Endothelial cell of umbilical vein (primary cell): ENCODE data around the gene RAN. TPM values are rescaled to one million over a fixed set of nuclear protein-coding genes. Genes with fewer than 3 reads are reported as not detected.

Source experiments
- BruUV-seq: library from RNA; stranded (reverse); fragments of 400-500 nt; replicated peaks from 2 replicates; lab custom pipeline; 2021; lab: Mats Ljungman, UMichigan
- CTCF ChIA-PET: fragments of 300-600, 350-600 bp; sonication (Branson Sonifier 250); formaldehyde crosslinking; loops from one replicate; lab custom pipeline; 2021; ENCODE audit warnings: antibody characterized with exemption, inconsistent platforms; lab: Charles Lee
- POLR2A ChIA-PET: fragments of 300-600, 350-600 bp; sonication (Branson Sonifier 250); formaldehyde crosslinking; loops from one replicate; lab custom pipeline; 2021; ENCODE audit warnings: antibody characterized with exemption, inconsistent platforms; lab: Charles Lee
- DNase-seq: peaks from one replicate; pipeline ENCODE4 v3.0.0-alpha.2; 2011; ENCODE audit warnings: low read depth, low spot score
- FAIRE-seq: peaks from 2 replicates; lab custom pipeline; 2011; peaks lifted over from hg19 to GRCh38; lab: Jason Lieb, UNC
- H2AFZ ChIP-seq: 2 replicates; pipeline ENCODE4 v1.6.0; 2012; ENCODE audit warnings: low read depth, low read length, control low read depth, inconsistent platforms
- H3K27ac ChIP-seq: 2 replicates; pipeline ENCODE4 v1.5.1; 2011; ENCODE audit warnings: low read depth, mild to moderate bottlenecking, control low read depth, low read length, moderate library complexity; ENCODE audit not compliant: insufficient read depth
- H3K27me3 ChIP-seq, 2 experiments: 2 replicates each; pipeline versions ENCODE4 v1.6.0 to v1.6.1; 2011; ENCODE audit warnings: low read length in 2 of 2, mixed read lengths in 1 of 2; ENCODE audit not compliant: control insufficient read depth in 2 of 2, insufficient read depth in 2 of 2
- H3K36me3 ChIP-seq, 2 experiments: 2 replicates in 1 of 2; 3 replicates in 1 of 2; pipeline ENCODE4 v1.5.1; 2011; ENCODE audit warnings: low read length in 2 of 2, mild to moderate bottlenecking in 1 of 2, moderate library complexity in 1 of 2; ENCODE audit not compliant: control insufficient read depth in 2 of 2, insufficient read depth in 2 of 2; ENCODE audit errors: extremely low read depth in 1 of 2
- H3K4me1 ChIP-seq: 3 replicates; pipeline ENCODE4 v1.5.1; 2011; ENCODE audit warnings: mild to moderate bottlenecking, low read length; ENCODE audit not compliant: control insufficient read depth, insufficient read depth; ENCODE audit errors: extremely low read depth
- H3K4me2 ChIP-seq: 2 replicates; pipeline ENCODE4 v1.6.1; 2011; ENCODE audit warnings: low read length, control low read depth, mixed read lengths; ENCODE audit not compliant: insufficient read depth
- H3K4me3 ChIP-seq, 3 experiments: fragments of 200-600 bp in 1 of 3; sonication (generic), shearing (Covaris generic) in 1 of 3; replicated peaks in 1 of 3; 2 replicates each; pipeline ENCODE4 v1.5.1; 2011 to 2016; ENCODE audit warnings: control low read depth in 3 of 3, low read length in 3 of 3, mild to moderate bottlenecking in 2 of 3, inconsistent platforms in 1 of 3, low read depth in 1 of 3, moderate library complexity in 1 of 3; ENCODE audit not compliant: insufficient read depth in 1 of 3
- H3K79me2 ChIP-seq: 2 replicates; pipeline ENCODE4 v1.6.0; 2012; ENCODE audit warnings: low read length, inconsistent platforms; ENCODE audit not compliant: control insufficient read depth, insufficient read depth
- H3K9ac ChIP-seq: replicated peaks from 2 replicates; pipeline ENCODE3; 2011; ENCODE audit warnings: low read length, control low read depth; ENCODE audit not compliant: insufficient read depth; ENCODE audit errors: extremely low read depth
- H3K9me1 ChIP-seq: replicated peaks from 3 replicates; pipeline ENCODE4 v1.6.0; 2011; ENCODE audit warnings: mild to moderate bottlenecking, low read length; ENCODE audit not compliant: control insufficient read depth, insufficient read depth; ENCODE audit errors: extremely low read depth
- H3K9me3 ChIP-seq: replicated peaks from 2 replicates; pipeline ENCODE4 v1.5.1; 2012; ENCODE audit warnings: low read length, inconsistent platforms; ENCODE audit not compliant: control insufficient read depth, insufficient read depth
- H4K20me1 ChIP-seq: replicated peaks from 2 replicates; pipeline ENCODE3; 2011; ENCODE audit warnings: mild to moderate bottlenecking, low read length; ENCODE audit not compliant: control insufficient read depth, insufficient read depth; ENCODE audit errors: extremely low read depth
- EZH2 ChIP-seq: IDR thresholded peaks from 2 replicates; pipeline ENCODE4 v1.6.1; 2012; ENCODE audit warnings: borderline replicate concordance, low read depth, mild to moderate bottlenecking, moderate library complexity, low read length, inconsistent platforms; ENCODE audit not compliant: severe bottlenecking
- FOS ChIP-seq: IDR thresholded peaks from 2 replicates; pipeline ENCODE4 v1.6.1; 2011; ENCODE audit warnings: mild to moderate bottlenecking, low read length, moderate library complexity, borderline replicate concordance; ENCODE audit not compliant: insufficient read depth
- GATA2 ChIP-seq: IDR thresholded peaks from 2 replicates; pipeline ENCODE4 v1.7.0; 2011; ENCODE audit warnings: low read depth, mild to moderate bottlenecking, moderate library complexity, mixed read lengths, low read length; ENCODE audit not compliant: insufficient read length, insufficient read depth
- JUN ChIP-seq: IDR thresholded peaks from 2 replicates; pipeline ENCODE4 v1.6.1; 2011; ENCODE audit warnings: borderline replicate concordance, low read depth; ENCODE audit not compliant: insufficient read length, insufficient read depth
- MYC ChIP-seq: IDR thresholded peaks from one replicate; pipeline ENCODE4 v1.6.1; 2011; ENCODE audit warnings: mild to moderate bottlenecking, low read depth, low read length
- POLR2A ChIP-seq: IDR thresholded peaks from 2 replicates; pipeline ENCODE4 v1.6.1; 2012; ENCODE audit warnings: low read depth, mild to moderate bottlenecking, control low read depth, low read length
- POLR2AphosphoS5 ChIP-seq: IDR thresholded peaks from 2 replicates; pipeline ENCODE4 v1.6.1; 2012; ENCODE audit warnings: low read depth, mild to moderate bottlenecking, control low read depth, low read length, moderate library complexity; ENCODE audit not compliant: insufficient read depth
- dilution Hi-C: fragments of 300-500 bp; cut with MboI; formaldehyde crosslinking; loops from one replicate; pipeline ENCODE4 v1.15.0; 2019; ENCODE audit warnings: low sequenced_read_pairs; ENCODE audit not compliant: extremely low pct_ligation_motif_present
- intact Hi-C: fragments of 100-400 bp; cut with micrococcal nuclease; formaldehyde crosslinking; loops from one replicate; pipeline ENCODE4 v1.10.0; 2022
- polyA plus RNA-seq, 4 experiments: library from polyadenylated mRNA; depleted of rRNA in 3 of 4; stranded (reverse) in 3 of 4; unstranded in 1 of 4; fragments of >200 nt; gene quantifications; 2 replicates each; pipeline versions ENCODE4 v1.2.1 to v1.2.3, GENCODE V29; 2011 to 2012; ENCODE audit warnings: missing spikeins in 1 of 4
- total RNA-seq: library from RNA; stranded (reverse); gene quantifications from 2 replicates; pipeline ENCODE4 v1.2.3, GENCODE V29; 2021
- TF ChIP-seq, protein P1 (sequence below): IDR thresholded peaks from 2 replicates; pipeline ENCODE4 v1.6.1; 2011; ENCODE audit not compliant: insufficient read depth, insufficient read length
- TF ChIP-seq, protein P2 (sequence below), 2 donors: IDR thresholded peaks; 1 replicate in 1 of 2; 2 replicates in 1 of 2; pipeline ENCODE4 v1.5.1; 2011; ENCODE audit warnings: low read length in 2 of 2, mild to moderate bottlenecking in 2 of 2, moderate library complexity in 2 of 2, control low read depth in 1 of 2, inconsistent platforms in 1 of 2, low read depth in 1 of 2; ENCODE audit not compliant: insufficient read depth in 1 of 2; ENCODE audit errors: extremely low read depth in 1 of 2

Gene RAN
- total and polyA plus RNA-seq, 2 donors (not counting 3 experiments of a cell fraction or from before 2014, with no cell fraction given) = 1,075 to 1,205 TPM

DNA sequence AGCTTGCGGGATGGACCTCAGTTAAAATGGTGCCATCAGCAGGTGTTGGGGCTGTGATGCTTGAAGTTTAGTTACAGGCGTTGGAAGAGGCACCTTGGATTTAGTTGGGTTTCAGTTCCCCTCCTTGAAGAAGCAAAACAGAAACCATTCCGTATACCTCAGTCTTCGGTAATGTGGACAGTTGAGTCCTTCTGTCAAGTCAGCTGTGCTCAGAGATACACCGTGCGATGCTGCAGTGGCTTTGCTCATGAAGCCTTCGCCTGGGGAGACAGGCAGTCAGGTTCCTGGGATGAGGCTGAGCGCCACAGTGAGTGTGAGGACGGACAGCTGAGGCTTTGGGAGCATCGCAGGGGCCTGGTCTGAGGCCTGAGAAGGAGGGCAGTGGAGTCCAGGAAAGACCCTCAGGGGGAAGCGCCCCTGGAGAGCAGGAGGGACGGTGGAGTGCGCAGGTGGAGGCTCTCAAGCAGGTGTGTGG, 7.4 kb downstream of the RAN start:
- dilution Hi-C loops = no loop called here
- no peak overlapping the region for H3K4me2 ChIP-seq
- peaks cover 9% of the 10 kb centered on the region for H3K79me2 ChIP-seq
- peaks cover 6 to 21% of the 10 kb centered on the region in 2 experiments for H3K36me3 ChIP-seq
- no peaks in the 10 kb centered on the region for H3K9me3 ChIP-seq
- H2AFZ ChIP-seq = no peak overlapping the region
- no TSS peak for BruUV-seq
- no peak overlapping the region for H3K27ac ChIP-seq
- CTCF ChIA-PET = no interaction called here
- POLR2A ChIA-PET = no interaction called here
- no peaks in the 10 kb centered on the region for H3K9me1 ChIP-seq
- peaks cover 4% of the 10 kb centered on the region for H3K4me1 ChIP-seq
- intact Hi-C loops = loop anchor here (10.0 kb wide), 1 partner anchor 836 kb away; the partner anchor contains the start of gene SFSWAP
- H4K20me1 ChIP-seq = peaks cover 9% of the 10 kb centered on the region
- no peak for FAIRE-seq
- no peaks in the 10 kb centered on the region for H3K27me3 ChIP-seq
- H3K9ac ChIP-seq = no peak overlapping the region
- TF ChIP-seq, protein P1, sequence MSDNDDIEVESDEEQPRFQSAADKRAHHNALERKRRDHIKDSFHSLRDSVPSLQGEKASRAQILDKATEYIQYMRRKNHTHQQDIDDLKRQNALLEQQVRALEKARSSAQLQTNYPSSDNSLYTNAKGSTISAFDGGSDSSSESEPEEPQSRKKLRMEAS = no peak
- no peak for TF ChIP-seq POLR2AphosphoS5
- no peak for TF ChIP-seq FOS
- TF ChIP-seq JUN = no peak
- TF ChIP-seq GATA2 = no peak
- no peak for TF ChIP-seq EZH2
- no peak for TF ChIP-seq MYC
- TF ChIP-seq POLR2A = no peak
- TF ChIP-seq, protein P2, sequence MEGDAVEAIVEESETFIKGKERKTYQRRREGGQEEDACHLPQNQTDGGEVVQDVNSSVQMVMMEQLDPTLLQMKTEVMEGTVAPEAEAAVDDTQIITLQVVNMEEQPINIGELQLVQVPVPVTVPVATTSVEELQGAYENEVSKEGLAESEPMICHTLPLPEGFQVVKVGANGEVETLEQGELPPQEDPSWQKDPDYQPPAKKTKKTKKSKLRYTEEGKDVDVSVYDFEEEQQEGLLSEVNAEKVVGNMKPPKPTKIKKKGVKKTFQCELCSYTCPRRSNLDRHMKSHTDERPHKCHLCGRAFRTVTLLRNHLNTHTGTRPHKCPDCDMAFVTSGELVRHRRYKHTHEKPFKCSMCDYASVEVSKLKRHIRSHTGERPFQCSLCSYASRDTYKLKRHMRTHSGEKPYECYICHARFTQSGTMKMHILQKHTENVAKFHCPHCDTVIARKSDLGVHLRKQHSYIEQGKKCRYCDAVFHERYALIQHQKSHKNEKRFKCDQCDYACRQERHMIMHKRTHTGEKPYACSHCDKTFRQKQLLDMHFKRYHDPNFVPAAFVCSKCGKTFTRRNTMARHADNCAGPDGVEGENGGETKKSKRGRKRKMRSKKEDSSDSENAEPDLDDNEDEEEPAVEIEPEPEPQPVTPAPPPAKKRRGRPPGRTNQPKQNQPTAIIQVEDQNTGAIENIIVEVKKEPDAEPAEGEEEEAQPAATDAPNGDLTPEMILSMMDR (IDR thresholded peaks at IDR 0.05; ENCODE audit: extremely low read depth in 1 of 2, insufficient read depth in 1 of 2, low read depth in 1 of 2, low read length in 2 of 2) = no peak
- no peak overlapping the region for H3K4me3 ChIP-seq
- DNase-seq = no peak
